Mesodermal cell (in vitro differentiated cells): Measurements from ENCODE around the gene OBP2B.
"Not testable (repeated sequence)": the region's sequence is repeated elsewhere in the genome, so short reads cannot be mapped to it uniquely, and the experiment has no call there.

Experiments used
- H3K27ac ChIP-seq: 2 replicates; pipeline ENCODE4 v1.7.0; 2013; ENCODE audit warnings: mild to moderate bottlenecking, low read depth, low read length, moderate library complexity; ENCODE audit not compliant: severe bottlenecking
- H3K36me3 ChIP-seq: 2 replicates; pipeline ENCODE4 v1.7.1; 2013; ENCODE audit warnings: mild to moderate bottlenecking, low read length, moderate library complexity; ENCODE audit not compliant: control insufficient read depth, insufficient read depth
- H3K4me1 ChIP-seq: one replicate; pipeline ENCODE4 v1.7.1; 2013; ENCODE audit warnings: mild to moderate bottlenecking, low read length; ENCODE audit not compliant: insufficient read depth, control insufficient read depth, poor library complexity, severe bottlenecking
- H3K4me3 ChIP-seq: 2 replicates; pipeline ENCODE4 v1.7.0; 2013; ENCODE audit warnings: low read length, control low read depth, mild to moderate bottlenecking; ENCODE audit not compliant: insufficient read depth, poor library complexity, severe bottlenecking; ENCODE audit errors: extremely low read depth
- H3K9me3 ChIP-seq: 2 replicates; pipeline ENCODE4 v1.7.1; 2013; ENCODE audit warnings: mild to moderate bottlenecking, low read length, moderate library complexity; ENCODE audit not compliant: control insufficient read depth
- WGBS, 2 experiments: methylation state at CpG; one replicate each; pipeline ENCODE4 v1.1.5; 2013; ENCODE audit warnings: missing lambda C conversion rate in 2 of 2; ENCODE audit not compliant: insufficient coverage in 2 of 2; 5-methylcytosine and 5-hydroxymethylcytosine counted together

Gene OBP2B

DNA sequence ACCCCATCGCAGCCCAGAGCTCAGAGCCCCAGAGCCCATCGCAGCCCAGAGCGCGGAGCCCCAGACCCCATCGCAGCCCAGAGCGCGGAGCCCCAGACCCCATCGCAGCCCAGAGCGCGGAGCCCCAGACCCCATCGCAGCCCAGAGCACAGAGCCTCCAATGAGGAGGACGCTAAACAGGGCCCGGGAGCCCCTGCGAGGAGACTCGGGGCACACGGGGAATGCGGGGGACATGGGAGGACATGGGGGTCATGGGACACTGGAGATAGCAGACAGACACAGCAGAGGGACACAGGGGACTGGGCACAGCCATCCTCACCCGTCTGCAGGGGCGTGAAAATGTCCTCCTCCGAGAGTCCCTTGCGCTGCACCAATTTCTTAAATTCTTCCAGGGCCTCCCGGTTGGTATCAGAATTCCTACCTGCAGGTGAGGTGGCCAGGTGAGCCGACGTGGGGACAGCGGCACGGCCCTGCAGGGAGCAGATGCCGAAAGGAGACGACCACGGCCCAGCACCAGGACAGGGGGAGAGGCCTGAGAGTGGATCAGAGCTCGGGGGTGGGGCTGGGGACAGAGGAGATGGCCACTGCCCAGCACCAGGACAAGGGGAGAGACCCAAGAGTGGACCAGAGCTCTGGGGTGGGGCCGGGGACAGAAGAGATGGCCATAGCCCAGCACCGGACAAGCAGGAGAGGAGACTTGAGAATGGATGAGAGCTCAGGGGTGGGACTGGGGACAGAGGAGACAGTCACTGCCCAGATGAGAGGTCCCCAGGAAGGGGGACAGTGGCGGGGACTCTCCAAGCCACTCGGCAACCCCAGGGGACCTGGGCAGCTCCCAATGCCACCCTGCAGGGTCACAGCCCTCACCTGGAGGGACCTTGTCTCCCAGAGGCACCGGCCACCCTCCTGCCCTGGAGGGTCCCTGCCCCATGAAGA lies 2.8 kb downstream of the OBP2B start:
- H3K27ac ChIP-seq, result no peak overlapping the region
- no peaks in the 10 kb centered on the region for H3K4me1 ChIP-seq
- 82 to 87% methylated on average over 22 to 35 of the region's 35 CpGs for WGBS, 2 experiments
- no peaks in the 10 kb centered on the region for H3K36me3 ChIP-seq
- no peak overlapping the region for H3K4me3 ChIP-seq
- H3K9me3 ChIP-seq, result no peaks in the 10 kb centered on the region

DNA sequence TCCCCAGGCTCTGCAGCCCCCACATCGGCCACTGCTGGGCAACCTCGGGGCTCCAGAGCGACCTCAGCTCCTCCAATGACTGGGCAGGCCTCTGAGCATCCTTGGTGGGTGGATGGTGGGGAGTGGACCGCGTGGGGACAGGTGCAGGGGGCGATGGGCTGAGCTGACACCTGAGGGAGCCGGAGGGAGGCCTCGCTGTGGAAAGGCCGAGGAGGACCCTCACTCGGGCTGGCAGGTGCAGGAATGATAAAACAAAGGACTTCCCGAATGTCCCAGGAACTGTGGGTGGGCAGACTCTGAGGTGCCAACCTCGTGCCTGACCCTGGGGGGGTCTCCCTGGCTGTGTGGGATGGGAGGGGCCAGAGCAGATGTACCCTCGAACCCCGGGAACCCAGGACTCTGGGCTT lies 3.6 kb downstream of the OBP2B start:
- H3K4me1 ChIP-seq, H3K9me3 ChIP-seq, H3K27ac ChIP-seq, H3K36me3 ChIP-seq, H3K4me3 ChIP-seq: not testable (repeated sequence)
- WGBS, 2 experiments, result 75 to 77% methylated on average over 5 to 8 of the region's 14 CpGs

DNA sequence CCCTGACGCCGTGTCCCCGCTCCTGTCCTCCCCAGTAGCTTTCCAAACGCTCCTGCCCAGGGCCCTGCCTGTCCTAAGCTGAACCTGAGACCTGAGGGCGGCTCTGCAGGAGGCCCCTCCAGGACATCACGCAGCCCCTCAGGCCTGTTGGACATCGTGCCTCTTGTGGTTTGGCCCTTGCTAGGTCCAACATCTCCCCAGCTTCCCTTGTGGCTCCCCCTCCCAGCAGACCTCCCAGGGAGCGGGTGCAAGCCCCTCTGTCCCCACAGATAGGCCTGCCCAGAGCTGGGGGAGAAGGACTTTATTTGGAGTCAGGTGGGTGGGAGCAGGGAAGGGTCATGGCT lies 4.1 kb downstream of the OBP2B start:
- Histone ChIP-seq H3K9me3 (no peaks in the 10 kb centered on the region), H3K4me3 (no peak overlapping the region), H3K36me3 (no peaks in the 10 kb centered on the region), H3K4me1 (no peaks in the 10 kb centered on the region), H3K27ac (no peak overlapping the region)
- WGBS, 2 experiments, result 80 to 83% methylated on average over 4 to 7 of the region's 8 CpGs

DNA sequence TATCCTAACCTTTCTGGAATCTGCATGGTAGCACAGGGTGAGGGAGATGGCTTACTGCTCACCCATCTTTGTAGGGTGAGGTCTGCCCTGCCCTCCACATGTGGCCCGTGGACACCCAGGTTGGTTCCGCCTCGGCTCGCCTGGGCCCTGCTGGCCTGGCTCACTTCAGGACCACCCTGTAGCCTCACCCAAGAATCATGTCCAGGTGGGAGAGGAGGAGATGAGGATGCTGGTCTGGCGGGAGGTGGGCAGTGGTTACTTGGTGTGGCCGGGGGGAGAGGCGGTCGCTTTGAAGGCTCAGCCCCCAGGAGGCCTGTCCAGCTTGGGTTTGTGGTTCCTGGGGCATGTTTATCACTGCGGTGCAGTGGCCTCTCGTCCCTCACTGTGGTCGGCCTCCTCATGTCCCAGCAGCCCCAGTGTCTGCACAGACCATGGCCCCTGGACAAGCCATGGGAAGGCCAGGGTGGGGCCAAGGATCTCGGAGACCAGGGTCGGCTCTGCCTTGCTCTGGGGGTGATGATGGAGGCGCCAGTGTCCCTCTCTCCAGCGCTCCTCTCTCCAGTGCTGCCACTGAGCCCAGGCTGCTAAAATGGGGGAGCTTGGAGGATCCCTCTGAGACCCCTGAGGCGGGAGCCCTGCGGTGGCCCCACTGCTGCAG lies 4.6 kb downstream of the OBP2B start:
- no peak overlapping the region for H3K4me3 ChIP-seq
- WGBS, 2 experiments, result 84 to 90% methylated on average over 13 to 15 of the region's 17 CpGs

DNA sequence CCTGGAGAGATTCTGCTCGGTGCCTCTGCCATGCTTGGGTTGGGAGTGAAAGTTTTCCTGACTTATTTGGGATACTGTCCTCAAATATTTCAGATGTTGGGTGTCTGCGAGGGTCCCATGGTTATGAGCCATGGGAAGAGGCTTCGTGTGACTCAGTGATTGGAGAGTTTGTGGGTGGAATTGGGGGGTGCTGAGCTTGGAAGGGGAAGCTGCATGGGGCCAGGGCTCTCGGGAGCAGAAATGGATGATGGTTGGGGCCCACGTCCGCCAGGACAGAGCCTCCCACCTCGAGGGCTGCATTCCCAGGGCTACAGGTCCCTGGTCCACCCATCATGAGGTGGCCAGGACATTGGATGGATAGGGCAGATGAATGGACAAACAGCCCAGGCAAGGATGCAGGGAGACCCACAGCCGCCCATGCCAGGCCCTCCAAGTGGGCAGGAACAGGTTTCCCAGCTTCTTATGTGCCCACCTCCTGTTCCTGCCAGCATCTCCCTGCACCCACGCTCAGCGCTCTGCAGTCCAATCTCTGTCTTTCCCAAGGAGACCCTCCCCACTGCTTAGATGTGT lies 5.5 kb downstream of the OBP2B start:
- no peak overlapping the region for H3K27ac ChIP-seq
- WGBS, 2 experiments, result 77 to 80% methylated on average over 9 of the region's 10 CpGs
- H3K4me1 ChIP-seq, result no peaks in the 10 kb centered on the region
- H3K4me3 ChIP-seq, result no peak overlapping the region
- no peaks in the 10 kb centered on the region for H3K36me3 ChIP-seq
- no peaks in the 10 kb centered on the region for H3K9me3 ChIP-seq

More for the DNA sequence above, 4.6 kb downstream of the OBP2B start:
- H3K27ac ChIP-seq, result no peak overlapping the region
- no peaks in the 10 kb centered on the region for H3K36me3 ChIP-seq
- H3K4me1 ChIP-seq, result no peaks in the 10 kb centered on the region
- no peaks in the 10 kb centered on the region for H3K9me3 ChIP-seq

DNA sequence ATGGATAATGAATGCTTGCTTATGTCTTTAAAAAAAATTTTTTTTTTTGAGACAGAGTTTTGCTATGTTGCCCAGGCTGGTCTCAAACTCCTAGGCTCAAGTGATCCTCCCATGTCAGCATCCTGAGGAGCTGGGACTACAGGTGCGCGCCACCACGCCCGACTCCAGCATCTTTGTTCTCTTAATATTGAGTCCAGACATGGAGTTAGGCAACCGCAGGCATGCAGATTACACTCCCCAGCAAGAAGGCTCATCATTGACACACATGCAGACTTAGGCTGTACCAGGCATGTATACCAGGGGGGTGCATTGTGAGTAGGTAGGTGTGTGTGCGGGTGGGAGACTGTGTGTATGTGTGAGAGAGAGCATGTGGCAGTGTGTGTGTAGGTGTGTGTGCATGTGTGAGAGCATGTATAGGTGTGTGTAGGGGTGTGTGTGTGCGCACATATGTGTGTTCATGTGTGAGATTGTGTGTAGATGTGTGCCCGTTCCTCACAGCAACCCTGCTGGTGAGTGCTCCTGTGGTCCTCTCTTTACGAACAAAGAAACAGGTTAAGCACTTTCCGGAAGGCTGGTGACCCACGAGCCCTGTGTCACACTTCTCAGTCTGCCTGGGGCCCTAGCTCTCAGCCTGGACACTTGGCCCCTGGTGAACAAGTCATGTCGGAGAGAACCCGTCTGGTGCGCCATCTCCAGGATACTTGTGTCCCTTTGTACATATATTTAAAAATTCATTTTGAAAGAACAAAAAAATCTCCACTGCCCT lies 6.2 kb downstream of the OBP2B start:
- Histone ChIP-seq H3K4me3 (no peak overlapping the region), H3K4me1 (no peaks in the 10 kb centered on the region), H3K9me3 (no peaks in the 10 kb centered on the region), H3K36me3 (no peaks in the 10 kb centered on the region), H3K27ac (no peak overlapping the region)
- WGBS, 2 experiments, result 86 to 96% methylated on average over 9 of the region's 14 CpGs

DNA sequence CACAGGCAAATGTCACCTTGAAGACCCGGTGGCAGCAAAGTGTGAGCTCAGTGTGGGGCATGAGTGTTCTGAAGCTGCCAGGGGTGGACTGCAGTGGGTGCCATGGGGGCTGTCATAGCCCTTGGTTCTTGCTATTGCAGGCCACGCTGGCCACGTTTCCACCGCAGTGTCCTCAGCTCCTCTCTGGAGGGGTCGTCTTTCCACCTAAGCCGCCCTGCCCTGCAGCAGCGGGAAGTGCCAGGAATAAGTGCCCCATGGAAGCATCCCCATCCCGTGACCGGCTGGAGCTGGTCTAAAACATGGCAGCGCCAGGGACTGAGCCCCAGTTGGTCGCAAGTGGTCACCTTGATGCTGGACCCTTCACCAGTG lies 6.9 kb downstream of the OBP2B start:
- Histone ChIP-seq H3K4me1 (no peaks in the 10 kb centered on the region), H3K4me3 (no peak overlapping the region), H3K27ac (no peak overlapping the region), H3K9me3 (no peaks in the 10 kb centered on the region), H3K36me3 (no peaks in the 10 kb centered on the region)
- 68 to 72% methylated on average over 10 to 11 of the region's 11 CpGs for WGBS, 2 experiments

DNA sequence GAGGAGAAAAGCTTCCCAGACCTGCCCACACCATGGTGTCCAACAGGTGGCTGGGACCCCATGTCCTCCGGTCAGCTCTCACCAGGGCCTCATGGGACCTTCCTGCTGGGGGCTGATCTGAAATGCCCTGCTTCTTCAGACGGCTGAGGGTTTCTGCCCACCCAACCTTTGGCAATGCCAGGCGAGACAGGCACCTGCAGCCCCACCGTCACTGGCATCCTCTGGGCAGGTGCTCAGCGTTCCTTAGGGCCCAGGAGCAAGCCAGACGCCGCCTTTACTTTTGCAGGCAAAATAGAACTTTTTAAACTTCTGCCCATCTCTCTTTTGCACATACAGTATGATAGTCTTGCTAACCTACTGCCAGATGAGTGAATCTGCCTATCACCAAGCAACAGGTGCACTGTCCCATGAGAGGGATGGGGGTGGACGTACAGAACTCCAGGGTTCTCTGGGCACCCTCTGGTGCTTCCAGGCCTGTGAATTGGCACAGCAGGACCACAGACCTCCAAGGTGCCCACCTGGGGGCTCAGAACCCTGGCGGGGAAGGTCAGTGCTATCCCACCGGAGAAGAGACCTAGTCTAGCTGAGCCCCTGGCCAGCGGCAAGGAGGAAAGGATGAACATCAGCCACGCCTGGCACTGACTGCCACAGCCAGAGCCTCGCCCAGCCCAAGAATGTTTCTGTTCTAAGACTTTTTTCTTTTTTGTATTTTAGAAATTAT lies 7.5 kb downstream of the OBP2B start:
- Histone ChIP-seq H3K9me3 (no peaks in the 10 kb centered on the region), H3K4me3 (no peak overlapping the region), H3K4me1 (no peaks in the 10 kb centered on the region), H3K27ac (no peak overlapping the region), H3K36me3 (no peaks in the 10 kb centered on the region)
- 82 to 83% methylated on average over 11 to 12 of the region's 13 CpGs for WGBS, 2 experiments

DNA sequence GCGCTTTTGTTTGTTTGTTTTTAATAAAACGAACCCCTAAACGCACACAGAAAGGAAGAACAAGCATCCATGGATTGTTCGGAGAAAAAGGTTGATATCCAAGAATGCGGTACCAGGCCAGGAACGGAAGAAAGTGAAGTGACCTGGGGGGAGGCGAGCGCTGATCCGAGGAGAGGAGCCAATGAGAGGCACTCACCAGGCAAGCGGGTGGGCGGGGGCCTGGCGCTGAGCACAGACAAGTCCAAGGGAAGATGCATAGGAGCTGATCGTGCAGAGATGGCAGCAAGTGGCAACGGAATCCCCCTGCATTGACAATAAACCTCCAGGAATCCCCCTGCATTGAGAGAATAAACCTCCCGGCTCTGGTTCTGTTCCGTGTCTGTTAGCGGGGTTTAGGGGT lies 8.4 kb downstream of the OBP2B start:
- Histone ChIP-seq H3K9me3 (peaks cover under 1% of the 10 kb centered on the region), H3K4me1 (no peaks in the 10 kb centered on the region), H3K4me3 (no peak overlapping the region), H3K36me3 (no peaks in the 10 kb centered on the region), H3K27ac (no peak overlapping the region)
- 84% methylated on average over 13 of the region's 17 CpGs for WGBS, 2 experiments

DNA sequence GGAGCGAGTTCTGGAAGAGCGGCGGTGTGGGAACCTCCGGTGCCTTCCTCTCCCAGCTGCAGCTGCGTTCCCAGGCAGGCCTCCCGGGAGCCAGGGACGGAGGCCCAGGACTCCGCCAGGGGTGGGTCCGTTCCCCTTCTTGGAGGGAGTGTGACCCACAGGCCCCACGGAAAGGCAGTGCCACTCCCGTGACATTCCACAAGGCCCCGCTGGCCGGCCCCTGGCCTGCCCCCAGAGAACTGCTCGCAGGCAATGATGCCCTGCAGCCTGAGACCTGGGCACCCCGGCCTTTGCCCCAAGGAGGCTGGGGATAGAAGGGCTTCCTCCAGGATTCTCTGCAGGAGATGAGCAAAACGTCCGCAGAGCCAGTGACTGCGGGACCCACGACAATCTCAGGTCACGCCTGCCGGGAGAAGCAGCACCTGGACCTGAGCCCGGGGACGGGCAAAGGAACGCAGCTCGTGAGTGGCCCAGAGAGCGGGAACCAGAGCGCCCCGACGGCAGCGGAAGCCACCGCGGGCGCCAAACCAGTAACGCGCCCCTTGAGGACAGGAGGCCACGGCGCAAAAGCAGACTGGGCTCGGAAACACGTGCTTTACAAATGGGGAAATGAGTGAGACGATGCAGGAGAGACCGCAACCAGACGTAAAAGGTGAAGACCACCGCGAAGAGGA lies 9.3 kb downstream of the OBP2B start:
- no peak overlapping the region for H3K27ac ChIP-seq
- WGBS, 2 experiments, result 90 to 92% methylated on average over 41 to 44 of the region's 44 CpGs
- H3K36me3 ChIP-seq, result no peaks in the 10 kb centered on the region
- no peak overlapping the region for H3K4me3 ChIP-seq
- no peaks in the 10 kb centered on the region for H3K4me1 ChIP-seq
- peaks cover 7% of the 10 kb centered on the region for H3K9me3 ChIP-seq
